MM.1S (cell line): Measurements from ENCODE around the gene FRY.

ENCODE experiments used
- DNase-seq: peaks from one replicate; pipeline ENCODE4 v3.0.0-alpha.2; 2015
- H2AFZ ChIP-seq: fragments of 300-600 bp; sonication (generic); 2 replicates; pipeline ENCODE4 v1.6.0; 2016; ENCODE audit warnings: antibody characterized with exemption, low read length
- H3F3A ChIP-seq: fragments of 300-600 bp; sonication (generic); 2 replicates; pipeline ENCODE4 v1.6.1; 2016; ENCODE audit warnings: mild to moderate bottlenecking, antibody characterized with exemption, low read length, moderate library complexity, mixed read lengths; ENCODE audit not compliant: insufficient read depth
- H3K27ac ChIP-seq: fragments of 300-600 bp; sonication (generic); 2 replicates; pipeline ENCODE4 v1.5.1; 2016; ENCODE audit warnings: mild to moderate bottlenecking, low read length
- H3K27me3 ChIP-seq: fragments of 300-600 bp; sonication (generic); replicated peaks from 2 replicates; pipeline ENCODE4 v1.6.0; 2016; ENCODE audit warnings: low read length; ENCODE audit not compliant: insufficient read depth
- H3K36me3 ChIP-seq: fragments of 300-600 bp; sonication (generic); replicated peaks from 2 replicates; pipeline ENCODE4 v1.6.1; 2016; ENCODE audit warnings: mild to moderate bottlenecking, low read length, mixed read lengths; ENCODE audit not compliant: insufficient read depth
- H3K4me1 ChIP-seq: fragments of 300-600 bp; sonication (generic); 2 replicates; pipeline ENCODE4 v1.6.1; 2016; ENCODE audit warnings: low read length, mixed read lengths
- H3K4me2 ChIP-seq: fragments of 300-600 bp; sonication (generic); 2 replicates; pipeline ENCODE4 v1.6.0; 2016; ENCODE audit warnings: low read depth, low read length
- H3K4me3 ChIP-seq: fragments of 300-600 bp; sonication (generic); 2 replicates; pipeline ENCODE4 v1.5.1; 2016; ENCODE audit warnings: low read length, mixed read lengths
- H3K79me2 ChIP-seq: fragments of 300-600 bp; sonication (generic); 2 replicates; pipeline ENCODE4 v1.6.1; 2016; ENCODE audit warnings: mixed run types, low read length, mixed read lengths
- H3K9ac ChIP-seq: fragments of 300-600 bp; sonication (generic); 2 replicates; pipeline ENCODE4 v1.6.1; 2016; ENCODE audit warnings: low read length, mixed read lengths
- H3K9me2 ChIP-seq: fragments of 300-600 bp; sonication (generic); replicated peaks from 2 replicates; pipeline ENCODE4 v1.6.1; 2016; ENCODE audit warnings: mild to moderate bottlenecking, low read length, mixed read lengths; ENCODE audit not compliant: insufficient read depth
- H3K9me3 ChIP-seq: fragments of 300-600 bp; sonication (generic); replicated peaks from 2 replicates; pipeline ENCODE4 v1.6.1; 2016; ENCODE audit warnings: mild to moderate bottlenecking, low read length, mixed read lengths; ENCODE audit not compliant: insufficient read depth
- H4K20me1 ChIP-seq: fragments of 300-600 bp; sonication (generic); 2 replicates; pipeline ENCODE4 v1.6.1; 2016; ENCODE audit warnings: mild to moderate bottlenecking, low read length, moderate library complexity, mixed read lengths; ENCODE audit not compliant: insufficient read depth
- CTCF ChIP-seq: fragments of 300-600 bp; sonication (generic); IDR thresholded peaks from 2 replicates; pipeline ENCODE4 v1.5.1; 2016; ENCODE audit warnings: antibody characterized with exemption, low read length, mixed read lengths
- EZH2 ChIP-seq: fragments of 300-600 bp; sonication (generic); optimal IDR thresholded peaks from 2 replicates; pipeline ENCODE3; 2017; ENCODE audit warnings: low read depth, mild to moderate bottlenecking, antibody characterized with exemption, low read length, mixed read lengths
- EZH2phosphoT487 ChIP-seq: fragments of 300-600 bp; sonication (generic); IDR thresholded peaks from 2 replicates; pipeline ENCODE4 v1.6.1; 2018; ENCODE audit warnings: antibody characterized with exemption, low read length

Gene FRY

GRCh38 chr13:32168131-32168530 lies 136.6 kb downstream of the FRY start:
- no peak overlapping the region for H2AFZ ChIP-seq
- no peaks in the 10 kb centered on the region for H3K79me2 ChIP-seq
- H3K9me2 ChIP-seq, result no peaks in the 10 kb centered on the region
- no peak for DNase-seq
- no peaks in the 10 kb centered on the region for H3K27me3 ChIP-seq
- H4K20me1 ChIP-seq, result no peaks in the 10 kb centered on the region
- no peak overlapping the region for H3K4me2 ChIP-seq
- H3K4me1 ChIP-seq, result no peaks in the 10 kb centered on the region
- no peak overlapping the region for H3K27ac ChIP-seq
- H3K9me3 ChIP-seq, result no peaks in the 10 kb centered on the region
- TF ChIP-seq CTCF (no peak), EZH2phosphoT487 (no peak), EZH2 (no peak)
- H3K4me3 ChIP-seq, result no peak overlapping the region
- H3F3A ChIP-seq, result no peaks in the 10 kb centered on the region
- H3K9ac ChIP-seq, result no peak overlapping the region
- no peaks in the 10 kb centered on the region for H3K36me3 ChIP-seq

GRCh38 chr13:32170841-32171240 lies 139.3 kb downstream of the FRY start:
- no peaks in the 10 kb centered on the region for H4K20me1 ChIP-seq
- H3K27me3 ChIP-seq, result no peaks in the 10 kb centered on the region
- H3K9me3 ChIP-seq, result no peaks in the 10 kb centered on the region
- no peaks in the 10 kb centered on the region for H3F3A ChIP-seq
- DNase-seq, result no peak
- H3K4me1 ChIP-seq, result no peaks in the 10 kb centered on the region
- no peak overlapping the region for H3K4me3 ChIP-seq
- H3K36me3 ChIP-seq, result no peaks in the 10 kb centered on the region
- no peaks in the 10 kb centered on the region for H3K79me2 ChIP-seq
- no peak overlapping the region for H3K9ac ChIP-seq
- H3K27ac ChIP-seq, result no peak overlapping the region
- no peaks in the 10 kb centered on the region for H3K9me2 ChIP-seq
- no peak for TF ChIP-seq EZH2phosphoT487
- no peak for TF ChIP-seq CTCF
- no peak for TF ChIP-seq EZH2
- H3K4me2 ChIP-seq, result no peak overlapping the region
- H2AFZ ChIP-seq, result no peak overlapping the region

- TF ChIP-seq EZH2phosphoT487 (no peak), EZH2 (no peak), CTCF (no peak)
- no peaks in the 10 kb centered on the region for H3K9me3 ChIP-seq
- H3K36me3 ChIP-seq, result no peaks in the 10 kb centered on the region
- DNase-seq, result no peak
- no peak overlapping the region for H3K4me2 ChIP-seq
- no peaks in the 10 kb centered on the region for H4K20me1 ChIP-seq
- H3K9me2 ChIP-seq, result no peaks in the 10 kb centered on the region
- H3K4me3 ChIP-seq, result no peak overlapping the region
- no peak overlapping the region for H2AFZ ChIP-seq
- H3K9ac ChIP-seq, result no peak overlapping the region
- H3F3A ChIP-seq, result no peaks in the 10 kb centered on the region
- H3K27ac ChIP-seq, result no peak overlapping the region
- H3K4me1 ChIP-seq, result no peaks in the 10 kb centered on the region
- no peaks in the 10 kb centered on the region for H3K27me3 ChIP-seq
- no peaks in the 10 kb centered on the region for H3K79me2 ChIP-seq
Measured at GRCh38 chr13:32173881-32174280, 142.3 kb downstream of the FRY start.
